Stimulated activated CD4-positive, alpha-beta T cell treated with anti-CD3 and anti-CD28 coated beads, TNF-alpha, amount 100 ng/mL, for 4 hours (primary cell): ENCODE data around the gene AK3.

Experiments
- DNase-seq, 3 experiments: peaks; one replicate each; pipeline ENCODE4 v3.0.0-alpha.2; 2020; ENCODE audit warnings: low read depth in 3 of 3

AK3 gene

GRCh38 chr9:4748612-4749011, 7.6 kb upstream of the AK3 start:
- no peak for DNase-seq

- no peak for DNase-seq
Observed at GRCh38 chr9:4746278-4747030, 5.5 kb upstream of the AK3 start.

GRCh38 chr9:4743131-4743875, 2.3 kb upstream of the AK3 start:
- no peak for DNase-seq

GRCh38 chr9:4742246-4742645, 1.2 kb upstream of the AK3 start:
- no peak for DNase-seq

- DNase-seq = no peak
Observed at GRCh38 chr9:4741365-4742089, 525 bp upstream of the AK3 start.

- no peak for DNase-seq
Observed at GRCh38 chr9:4740388-4740637, 689 bp downstream of the AK3 start.

- DNase-seq = no peak
Observed at GRCh38 chr9:4739587-4740387, 1.2 kb downstream of the AK3 start.

GRCh38 chr9:4738866-4739586, 2.0 kb downstream of the AK3 start:
- no peak for DNase-seq

GRCh38 chr9:4734150-4734549, 6.9 kb downstream of the AK3 start:
- DNase-seq = no peak

- DNase-seq = no peak
Observed at GRCh38 chr9:4732890-4733289, 8.1 kb downstream of the AK3 start.

GRCh38 chr9:4727593-4727992, 13.4 kb downstream of the AK3 start:
- no peak for DNase-seq

GRCh38 chr9:4725706-4726442, 15.1 kb downstream of the AK3 start:
- no peak for DNase-seq

- no peak for DNase-seq
Observed at GRCh38 chr9:4721736-4722135, 19.3 kb downstream of the AK3 start.

- DNase-seq = no peak
Observed at GRCh38 chr9:4718911-4719310, 22.1 kb downstream of the AK3 start.

GRCh38 chr9:4717815-4718214, 23.2 kb downstream of the AK3 start:
- no peak for DNase-seq

GRCh38 chr9:4716163-4716562, 24.8 kb downstream of the AK3 start:
- DNase-seq = no peak

- DNase-seq = no peak
Observed at GRCh38 chr9:4714266-4715016, 26.6 kb downstream of the AK3 start.

GRCh38 chr9:4713849-4714248, 27.2 kb downstream of the AK3 start:
- no peak for DNase-seq

GRCh38 chr9:4709380-4709779, 31.6 kb downstream of the AK3 start:
- no peak for DNase-seq

GRCh38 chr9:4706971-4707622, 33.9 kb downstream of the AK3 start:
- DNase-seq = no peak
